Stimulated activated naive CD8-positive, alpha-beta T cell treated with anti-CD3 and anti-CD28 coated beads, Interleukin-15, amount 100 ng/mL, for 72 hours (primary cell): ENCODE measurements around the gene KNDC1.
A peak's percentile ranks its signal among the peaks of the same experiment; 100 is the strongest.
"Not testable (repeated sequence)": the region's sequence is repeated elsewhere in the genome, so short reads cannot be mapped to it uniquely, and the experiment has no call there.

ENCODE experiments used
- ATAC-seq: fragments of 150-1000 bp; cut with Tn5 transposase; 2 replicates; pipeline ENCODE4 v1.10.0; 2021; ENCODE audit warnings: mild to moderate bottlenecking, moderate library complexity
- DNase-seq, 2 donors: peaks; one replicate each; pipeline ENCODE4 v3.0.0; 2021 to 2022
- H3K27ac Mint-ChIP-seq, 2 donors: one replicate each; pipeline ENCODE4 v1.8.0; 2022; ENCODE audit warnings: mild to moderate bottlenecking in 2 of 2, mixed read lengths in 2 of 2, moderate library complexity in 2 of 2
- H3K27me3 Mint-ChIP-seq: one replicate; pipeline ENCODE4 v1.8.0; 2022; ENCODE audit warnings: mixed read lengths
- H3K4me1 Mint-ChIP-seq: one replicate; pipeline ENCODE4 v1.8.0; 2022; ENCODE audit warnings: mild to moderate bottlenecking, mixed read lengths
- H3K4me3 Mint-ChIP-seq, 2 donors: one replicate each; pipeline ENCODE4 v1.8.0; 2022; ENCODE audit warnings: mild to moderate bottlenecking in 2 of 2, mixed read lengths in 2 of 2, moderate library complexity in 1 of 2
- H3K9me3 Mint-ChIP-seq, 2 donors: one replicate each; pipeline ENCODE4 v1.8.0; 2022; ENCODE audit warnings: mixed read lengths in 2 of 2

KNDC1 gene

GRCh38 chr10:133216776-133217175 lies 56.8 kb downstream of the KNDC1 start:
- H3K4me1 Mint-ChIP-seq = peaks cover 5% of the 10 kb centered on the region
- ATAC-seq (no peak), DNase-seq (no peak)
- no peak overlapping the region for H3K27ac Mint-ChIP-seq
- H3K9me3 Mint-ChIP-seq = no peaks in the 10 kb centered on the region
- peaks cover 28% of the 10 kb centered on the region for H3K27me3 Mint-ChIP-seq
- H3K4me3 Mint-ChIP-seq = no peak overlapping the region

- Mint-ChIP-seq H3K9me3 (no peaks in the 10 kb centered on the region), H3K4me1 (peaks cover 5% of the 10 kb centered on the region), H3K4me3 (no peak overlapping the region), H3K27me3 (peaks cover 28% of the 10 kb centered on the region), H3K27ac (no peak overlapping the region)
- ATAC-seq = no peak
- no peak for DNase-seq
These were observed 58.0 kb downstream of the KNDC1 start for GRCh38 chr10:133217800-133218589.

DNA sequence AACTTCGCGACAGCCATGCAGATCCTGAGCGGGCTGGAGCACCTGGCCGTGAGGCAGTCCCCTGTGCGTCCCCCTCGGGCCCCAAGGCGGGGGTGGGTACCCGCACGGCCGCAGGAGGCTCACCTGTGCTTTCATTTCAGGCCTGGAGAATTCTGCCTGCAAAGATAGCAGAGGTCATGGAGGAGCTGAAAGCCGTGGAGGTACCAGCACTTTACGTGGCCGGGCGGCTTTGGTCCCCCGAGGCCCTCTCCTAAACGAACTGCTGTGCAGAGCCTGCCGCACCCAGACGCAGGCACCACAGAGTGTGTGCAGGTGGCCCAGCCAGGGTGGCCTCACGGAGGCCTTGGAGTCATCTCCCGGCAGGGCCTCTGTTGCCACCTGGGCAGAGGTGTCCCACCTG lies 58.9 kb downstream of the KNDC1 start:
- no peaks in the 10 kb centered on the region for H3K9me3 Mint-ChIP-seq
- H3K27ac Mint-ChIP-seq = no peak overlapping the region
- DNase-seq (no peak), ATAC-seq (no peak)
- H3K4me3 Mint-ChIP-seq = no peak overlapping the region
- H3K4me1 Mint-ChIP-seq = peaks cover 5% of the 10 kb centered on the region
- peaks cover 32% of the 10 kb centered on the region for H3K27me3 Mint-ChIP-seq

DNA sequence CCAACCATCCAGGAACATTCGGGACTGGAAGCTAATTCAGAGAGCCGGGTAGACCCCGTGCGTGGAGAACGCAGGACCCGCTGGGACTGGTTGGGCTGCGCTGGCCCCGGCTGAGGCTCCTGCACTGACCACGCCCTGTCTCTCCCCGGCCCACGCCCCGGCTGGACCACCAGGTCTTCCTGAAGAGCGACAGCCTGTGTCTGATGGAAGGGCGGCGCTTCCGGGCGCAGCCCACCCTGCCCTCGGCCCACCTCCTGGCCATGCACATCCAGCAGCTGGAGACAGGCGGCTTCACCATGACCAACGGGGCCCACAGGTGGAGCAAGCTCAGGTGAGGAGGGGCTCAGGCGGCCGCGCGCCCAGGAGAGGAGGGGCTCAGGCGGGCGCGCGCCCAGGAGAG lies 59.8 kb downstream of the KNDC1 start:
- no peaks in the 10 kb centered on the region for H3K9me3 Mint-ChIP-seq
- ATAC-seq = no peak
- no peak overlapping the region for H3K4me3 Mint-ChIP-seq
- no peak overlapping the region for H3K27ac Mint-ChIP-seq
- no peak for DNase-seq
- H3K4me1 Mint-ChIP-seq = peaks cover 5% of the 10 kb centered on the region
- H3K27me3 Mint-ChIP-seq = peaks cover 41% of the 10 kb centered on the region

- H3K4me1 Mint-ChIP-seq = peaks cover 18% of the 10 kb centered on the region
- no peak overlapping the region for H3K27ac Mint-ChIP-seq
- DNase-seq (no peak), ATAC-seq (no peak)
- peaks cover 55% of the 10 kb centered on the region for H3K27me3 Mint-ChIP-seq
- H3K4me3 Mint-ChIP-seq = no peak overlapping the region
- no peaks in the 10 kb centered on the region for H3K9me3 Mint-ChIP-seq
These were observed 61.3 kb downstream of the KNDC1 start for GRCh38 chr10:133221331-133221730.

DNA sequence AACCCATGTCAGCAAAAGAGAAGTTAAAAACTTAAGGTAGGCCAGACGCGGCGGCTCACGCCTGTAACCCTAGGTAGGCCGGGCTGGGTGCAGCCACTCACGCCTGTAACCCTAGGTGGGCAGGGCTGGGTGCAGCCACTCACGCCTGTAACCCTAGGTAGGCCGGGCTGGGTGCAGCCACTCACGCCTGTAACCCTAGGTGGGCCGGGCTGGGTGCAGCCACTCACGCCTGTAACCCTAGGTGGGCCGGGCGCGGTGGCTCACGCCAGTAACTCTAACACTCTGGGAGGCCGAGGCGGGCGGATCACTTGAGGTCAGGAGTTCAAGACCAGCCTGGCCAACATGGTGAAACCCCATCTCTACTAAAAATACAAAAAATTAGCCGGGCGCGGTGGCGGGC lies 61.7 kb downstream of the KNDC1 start:
- Mint-ChIP-seq H3K4me1 (peaks cover 22% of the 10 kb centered on the region), H3K27me3 (peaks cover 59% of the 10 kb centered on the region)
- DNase-seq, H3K9me3 Mint-ChIP-seq, H3K27ac Mint-ChIP-seq, ATAC-seq, H3K4me3 Mint-ChIP-seq: not testable (repeated sequence)

DNA sequence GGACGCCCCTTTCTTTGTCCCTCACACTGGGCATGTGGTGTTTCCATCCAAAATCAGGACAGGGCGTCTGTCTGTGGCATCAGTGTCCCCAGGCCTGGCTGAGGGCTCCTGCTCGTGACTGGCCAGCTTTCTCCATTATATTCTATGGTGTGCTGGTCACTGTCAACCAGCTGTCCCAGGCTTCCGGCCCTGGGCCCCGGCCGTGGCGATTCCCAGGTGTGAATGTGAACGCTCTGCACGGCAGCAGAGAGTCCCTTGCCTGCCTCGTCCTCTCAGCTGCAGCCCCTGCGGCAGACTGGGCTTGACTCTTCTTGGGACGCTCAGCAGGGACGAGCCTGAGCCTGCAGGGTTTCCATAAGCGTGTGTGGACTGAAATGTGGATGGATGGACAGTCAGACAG lies 64.1 kb downstream of the KNDC1 start:
- H3K9me3 Mint-ChIP-seq = no peaks in the 10 kb centered on the region
- no peak overlapping the region for H3K4me3 Mint-ChIP-seq
- H3K27me3 Mint-ChIP-seq = peaks cover 76% of the 10 kb centered on the region
- no peak for ATAC-seq
- peaks cover 28% of the 10 kb centered on the region for H3K4me1 Mint-ChIP-seq
- DNase-seq = no peak
- no peak overlapping the region for H3K27ac Mint-ChIP-seq

DNA sequence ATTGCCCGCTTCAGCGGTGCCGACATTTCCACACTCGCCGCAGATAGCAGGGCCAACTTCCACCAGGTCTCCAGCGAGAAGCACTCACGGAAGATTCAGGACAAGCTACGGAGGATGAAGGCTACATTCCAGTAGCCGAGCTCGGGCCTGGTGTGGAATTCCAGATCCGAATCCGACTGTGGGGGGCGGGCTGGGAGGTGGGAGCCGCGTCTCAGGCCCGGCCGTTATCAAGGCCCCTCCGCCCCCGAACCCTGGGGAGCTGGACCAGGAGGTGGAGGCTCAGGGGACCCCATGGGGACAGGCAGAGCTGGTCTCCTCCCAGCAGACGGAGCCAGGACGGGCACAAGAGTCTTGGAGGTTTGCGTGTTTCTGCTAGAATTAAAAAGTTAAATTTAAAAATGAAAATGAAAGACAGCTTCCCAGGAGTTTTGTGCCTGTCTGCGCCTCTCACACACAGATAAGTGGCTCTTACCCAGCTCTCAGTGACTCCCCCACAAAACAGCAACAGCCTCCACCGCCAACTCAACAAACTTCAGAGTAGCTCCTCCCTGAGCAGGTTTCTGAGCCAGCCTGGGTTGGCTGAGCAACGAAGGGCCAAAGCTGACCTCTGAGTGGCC lies 64.8 kb downstream of the KNDC1 start:
- Mint-ChIP-seq H3K4me1 (peaks cover 34% of the 10 kb centered on the region), H3K27ac (peak overlapping the region; percentile 48 to 57), H3K4me3 (peak overlapping the region; percentile 64 to 83), H3K27me3 (peaks cover 76% of the 10 kb centered on the region), H3K9me3 (no peaks in the 10 kb centered on the region)
- ATAC-seq (no peak), DNase-seq (no peak)

DNA sequence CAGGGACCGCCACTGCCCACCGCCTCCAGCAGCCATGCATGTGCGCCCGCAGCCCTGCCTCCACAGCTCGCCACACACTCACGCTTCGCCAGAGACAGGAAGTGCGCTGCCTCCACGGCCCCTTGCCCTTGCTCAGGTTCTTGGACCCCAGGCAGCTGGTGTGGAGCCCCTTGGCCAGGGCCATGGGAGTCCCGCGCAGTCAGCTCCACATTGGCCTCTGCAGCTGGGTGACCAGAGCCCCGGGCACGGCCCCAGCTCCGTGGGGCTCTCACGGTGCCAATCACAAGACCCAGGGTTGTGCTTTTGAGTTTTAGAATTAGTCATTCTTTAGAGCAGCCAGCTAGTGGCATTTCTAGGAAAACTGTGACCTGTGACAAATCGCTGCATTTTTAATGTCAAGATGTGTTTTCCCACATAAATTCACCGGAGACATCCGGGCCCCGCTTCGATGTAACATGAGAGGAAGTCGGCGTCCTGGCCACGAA lies 65.7 kb downstream of the KNDC1 start:
- Mint-ChIP-seq H3K4me1 (peaks cover 33% of the 10 kb centered on the region), H3K9me3 (no peaks in the 10 kb centered on the region), H3K27me3 (peaks cover 80% of the 10 kb centered on the region), H3K4me3 (peak overlapping the region; percentile 64 to 83), H3K27ac (peak overlapping the region; percentile 57 to 89)
- peak in 1 of 2 donors; percentile 27 for DNase-seq
- peak; percentile 68 for ATAC-seq

GRCh38 chr10:133226251-133226808 lies 66.3 kb downstream of the KNDC1 start:
- peaks cover 80% of the 10 kb centered on the region for H3K27me3 Mint-ChIP-seq
- ATAC-seq (peak; percentile 59), DNase-seq (no peak)
- peak overlapping the region; percentile 64 to 83 for H3K4me3 Mint-ChIP-seq
- H3K4me1 Mint-ChIP-seq = peaks cover 34% of the 10 kb centered on the region
- peak overlapping the region in 1 of 2 donors; percentile 48 for H3K27ac Mint-ChIP-seq
- no peaks in the 10 kb centered on the region for H3K9me3 Mint-ChIP-seq

GRCh38 chr10:133227256-133227655 lies 67.2 kb downstream of the KNDC1 start:
- Mint-ChIP-seq H3K9me3 (no peaks in the 10 kb centered on the region), H3K27me3 (peaks cover 85% of the 10 kb centered on the region), H3K27ac (peak overlapping the region in 1 of 2 donors; percentile 91), H3K4me3 (no peak overlapping the region), H3K4me1 (peaks cover 40% of the 10 kb centered on the region)
- no peak for ATAC-seq
- DNase-seq = no peak

- ATAC-seq (no peak), DNase-seq (no peak)
- no peak overlapping the region for H3K27ac Mint-ChIP-seq
- peak overlapping the region; percentile 44 to 54 for H3K4me3 Mint-ChIP-seq
- H3K27me3 Mint-ChIP-seq = peaks cover 97% of the 10 kb centered on the region
- H3K9me3 Mint-ChIP-seq = no peaks in the 10 kb centered on the region
- H3K4me1 Mint-ChIP-seq = peaks cover 40% of the 10 kb centered on the region
These were observed 69.4 kb downstream of the KNDC1 start for GRCh38 chr10:133229265-133230043.

GRCh38 chr10:133230044-133230361 lies 70.0 kb downstream of the KNDC1 start, which contains the start of gene UTF1:
UTF1 (plus strand) TSS chr10:133230217; CDS start chr10:133230289, 72 bp downstream.
- Mint-ChIP-seq H3K9me3 (no peaks in the 10 kb centered on the region), H3K4me1 (peaks cover 43% of the 10 kb centered on the region), H3K4me3 (peak within 1 kb of the TSS; percentile 44 to 77), H3K27me3 (peaks cover 96% of the 10 kb centered on the region), H3K27ac (no peak within 1 kb of the TSS)
- ATAC-seq (no peak), DNase-seq (no peak)

DNA sequence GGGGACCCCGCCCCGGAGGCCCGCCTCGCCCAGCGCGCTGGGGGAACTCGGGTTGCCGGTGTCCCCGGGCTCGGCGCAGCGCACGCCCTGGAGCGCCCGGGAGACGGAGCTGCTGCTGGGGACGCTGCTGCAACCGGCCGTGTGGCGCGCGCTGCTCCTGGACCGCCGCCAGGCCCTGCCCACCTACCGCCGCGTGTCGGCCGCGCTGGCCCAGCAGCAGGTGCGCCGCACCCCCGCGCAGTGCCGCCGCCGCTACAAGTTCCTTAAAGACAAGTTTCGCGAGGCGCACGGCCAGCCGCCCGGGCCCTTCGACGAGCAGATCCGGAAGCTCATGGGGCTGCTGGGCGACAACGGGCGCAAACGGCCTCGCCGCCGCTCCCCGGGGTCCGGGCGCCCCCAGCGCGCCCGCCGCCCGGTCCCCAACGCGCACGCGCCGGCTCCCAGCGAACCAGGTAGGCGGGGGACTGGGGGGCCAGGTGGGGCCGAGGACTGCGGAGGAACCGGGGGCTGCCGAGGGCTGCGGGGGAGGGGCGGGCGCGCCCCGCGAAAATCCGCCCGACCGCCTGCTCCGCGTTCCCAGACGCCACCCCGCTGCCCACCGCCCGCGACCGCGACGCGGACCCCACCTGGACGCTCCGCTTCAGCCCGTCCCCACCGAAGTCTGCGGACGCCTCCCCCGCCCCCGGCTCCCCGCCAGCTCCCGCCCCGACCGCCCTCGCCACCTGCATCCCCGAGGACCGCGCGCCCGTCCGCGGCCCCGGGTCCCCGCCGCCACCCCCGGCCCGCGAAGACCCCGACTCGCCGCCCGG lies 70.6 kb downstream of the KNDC1 start:
- DNase-seq (no peak), ATAC-seq (no peak)
- Mint-ChIP-seq H3K4me3 (peak overlapping the region; percentile 37 to 74), H3K4me1 (peaks cover 41% of the 10 kb centered on the region), H3K9me3 (no peaks in the 10 kb centered on the region), H3K27me3 (peaks cover 96% of the 10 kb centered on the region), H3K27ac (no peak overlapping the region)
